ENCODE data around the gene BRINP1.

GRCh38 chr9:119121899-119122298, 247.3 kb downstream of the BRINP1 start:
- TF ChIP-seq CTCF (conservative IDR thresholded peaks at IDR 0.05 in 1 of 2, IDR thresholded peaks at IDR 0.05 in 1 of 2; ENCODE audit: low read depth in 1 of 2, low read length in 2 of 2): no peak
- TF ChIP-seq EZH2 (IDR thresholded peaks at IDR 0.05; ENCODE audit: low read length, missing control alignments): no peak

All from fibroblast of lung (primary cell).